IMR-90 (cell line): ENCODE results near the gene TSPEAR. TPM values are rescaled to one million over a fixed set of nuclear protein-coding genes. Genes with fewer than 3 reads are reported as not detected.

Experiments
- ATAC-seq: fragments of 200-7000 bp; cut with Tn5 transposase; 2 replicates; pipeline ENCODE4 v1.9.1; 2020; ENCODE audit warnings: low read depth, mild to moderate bottlenecking, moderate library complexity
- BruUV-seq: library from RNA; stranded (reverse); fragments of 400-500 nt; replicated peaks from 2 replicates; lab custom pipeline; 2021; lab: Mats Ljungman, UMichigan
- CTCF ChIA-PET: fragments of 300-600 bp; formaldehyde crosslinking; extraction: SDS; loops from one replicate; lab custom pipeline; 2021; ENCODE audit warnings: antibody characterized with exemption; lab: Yijun Ruan, JAX
- POLR2A ChIA-PET: fragments of 300-600 bp; sonication (Branson Sonifier 250); formaldehyde crosslinking; loops from one replicate; lab custom pipeline; 2022; ENCODE audit warnings: antibody characterized with exemption; ENCODE audit not compliant: unreplicated experiment; lab: Charles Lee
- DNase-seq: peaks from one replicate; pipeline ENCODE4 v3.0.0; 2013
- H2AFZ ChIP-seq: replicated peaks from 2 replicates; pipeline ENCODE3; 2013; ENCODE audit warnings: low read length, mild to moderate bottlenecking; ENCODE audit not compliant: poor library complexity
- H2AK5ac ChIP-seq: 2 replicates; pipeline ENCODE4 v1.6.1; 2013; ENCODE audit warnings: low read depth, low read length, inconsistent platforms
- H2AK9ac ChIP-seq: replicated peaks from 2 replicates; pipeline ENCODE3; 2013; ENCODE audit warnings: mild to moderate bottlenecking, low read depth, low read length, moderate library complexity; ENCODE audit not compliant: poor library complexity
- H2BK120ac ChIP-seq: 2 replicates; pipeline ENCODE4 v1.6.1; 2013; ENCODE audit warnings: low read depth, low read length, inconsistent platforms
- H2BK15ac ChIP-seq: 3 replicates; pipeline ENCODE4 v1.6.1; 2013; ENCODE audit warnings: low read depth, low read length, inconsistent platforms
- H2BK20ac ChIP-seq: 2 replicates; pipeline ENCODE4 v1.6.1; 2013; ENCODE audit warnings: low read depth, mild to moderate bottlenecking, inconsistent platforms, low read length, moderate library complexity
- H2BK5ac ChIP-seq: 2 replicates; pipeline ENCODE4 v1.6.1; 2013; ENCODE audit warnings: mild to moderate bottlenecking, low read depth, low read length, inconsistent platforms; ENCODE audit not compliant: poor library complexity, severe bottlenecking
- H3K14ac ChIP-seq: replicated peaks from 2 replicates; pipeline ENCODE4 v1.6.1; 2013; ENCODE audit warnings: low read depth, low read length, inconsistent platforms
- H3K18ac ChIP-seq: 2 replicates; pipeline ENCODE4 v1.6.1; 2013; ENCODE audit warnings: low read depth, low read length, control low read depth
- H3K23ac ChIP-seq: 2 replicates; pipeline ENCODE4 v1.6.1; 2013; ENCODE audit warnings: low read depth, low read length, inconsistent platforms
- H3K27ac ChIP-seq: 2 replicates; pipeline ENCODE4 v1.5.1; 2013; ENCODE audit warnings: mild to moderate bottlenecking, control low read depth, low read length; ENCODE audit not compliant: insufficient read depth
- H3K27me3 ChIP-seq: 2 replicates; pipeline ENCODE4 v1.6.1; 2013; ENCODE audit warnings: low read length; ENCODE audit not compliant: control insufficient read depth, insufficient read depth
- H3K36me3 ChIP-seq: 2 replicates; pipeline ENCODE4 v1.6.1; 2013; ENCODE audit warnings: low read length, mixed read lengths; ENCODE audit not compliant: control insufficient read depth, insufficient read depth
- H3K4ac ChIP-seq: 2 replicates; pipeline ENCODE4 v1.6.1; 2013; ENCODE audit warnings: low read depth, low read length, inconsistent platforms
- H3K4me1 ChIP-seq: 2 replicates; pipeline ENCODE4 v1.6.1; 2013; ENCODE audit warnings: low read length, mixed read lengths; ENCODE audit not compliant: control insufficient read depth, insufficient read depth
- H3K4me2 ChIP-seq: 2 replicates; pipeline ENCODE4 v1.6.1; 2013; ENCODE audit warnings: low read depth, mild to moderate bottlenecking, control low read depth, low read length, moderate library complexity
- H3K4me3 ChIP-seq: 2 replicates; pipeline ENCODE4 v1.5.1; 2013; ENCODE audit warnings: low read depth, mild to moderate bottlenecking, control low read depth, low read length, moderate library complexity; ENCODE audit not compliant: insufficient read depth
- H3K56ac ChIP-seq: 2 replicates; pipeline ENCODE4 v1.6.1; 2013; ENCODE audit warnings: low read length, inconsistent platforms; ENCODE audit not compliant: insufficient read depth; ENCODE audit errors: extremely low read depth
- H3K79me1 ChIP-seq, 2 experiments: 2 replicates each; pipeline ENCODE4 v1.6.1; 2013; ENCODE audit warnings: low read length in 2 of 2, inconsistent platforms in 1 of 2, low read depth in 1 of 2
- H3K9ac ChIP-seq: 2 replicates; pipeline ENCODE4 v1.6.1; 2013; ENCODE audit warnings: low read depth, low read length, control low read depth
- H3K9me1 ChIP-seq: 2 replicates; pipeline ENCODE4 v1.6.1; 2013; ENCODE audit warnings: low read length, inconsistent platforms; ENCODE audit not compliant: insufficient read depth
- H3K9me3 ChIP-seq: 2 replicates; pipeline ENCODE4 v1.6.1; 2013; ENCODE audit warnings: low read length; ENCODE audit not compliant: control insufficient read depth, insufficient read depth
- H4K20me1 ChIP-seq: 2 replicates; pipeline ENCODE4 v1.6.1; 2013; ENCODE audit warnings: low read length, inconsistent platforms; ENCODE audit not compliant: insufficient read depth
- H4K5ac ChIP-seq: 2 replicates; pipeline ENCODE4 v1.6.1; 2013; ENCODE audit warnings: mild to moderate bottlenecking, low read depth, low read length, control low read depth
- H4K8ac ChIP-seq, 2 experiments: 2 replicates each; pipeline ENCODE4 v1.6.1; 2013; ENCODE audit warnings: low read depth in 2 of 2, low read length in 2 of 2, control low read depth in 1 of 2, inconsistent platforms in 1 of 2
- H4K91ac ChIP-seq: 2 replicates; pipeline ENCODE4 v1.6.1; 2013; ENCODE audit warnings: low read depth, low read length, inconsistent platforms; ENCODE audit not compliant: insufficient read depth
- BHLHE40 ChIP-seq: fragments of 150-350 bp; IDR thresholded peaks from 2 replicates; pipeline ENCODE4 v1.6.1; 2016; ENCODE audit warnings: mild to moderate bottlenecking, low read depth, low read length
- CEBPB ChIP-seq: IDR thresholded peaks from 2 replicates; pipeline ENCODE4 v1.6.1; 2012; ENCODE audit warnings: low read depth, low read length, improper control_type of control experiment
- CTCF ChIP-seq: conservative IDR thresholded peaks from 2 replicates; pipeline ENCODE4 v1.5.1; 2012; ENCODE audit warnings: mild to moderate bottlenecking, low read depth, low read length, improper control_type of control experiment
- ELK1 ChIP-seq: fragments of 150-350 bp; IDR thresholded peaks from 2 replicates; pipeline ENCODE4 v1.6.1; 2016; ENCODE audit warnings: low read depth, mild to moderate bottlenecking, low read length, moderate library complexity, borderline replicate concordance
- FOS ChIP-seq: fragments of 150-350 bp; IDR thresholded peaks from 2 replicates; pipeline ENCODE4 v1.6.1; 2016; ENCODE audit warnings: low read depth, low read length
- MAFK ChIP-seq: IDR thresholded peaks from 2 replicates; pipeline ENCODE4 v1.6.1; 2012; ENCODE audit warnings: low read depth, low read length, improper control_type of control experiment
- MAZ ChIP-seq: IDR thresholded peaks from 2 replicates; pipeline ENCODE4 v1.6.1; 2012; ENCODE audit warnings: low read depth, mild to moderate bottlenecking, low read length, improper control_type of control experiment, moderate library complexity, borderline replicate concordance
- MXI1 ChIP-seq: IDR thresholded peaks from 2 replicates; pipeline ENCODE4 v1.6.1; 2012; ENCODE audit warnings: low read depth, mild to moderate bottlenecking, low read length, moderate library complexity, borderline replicate concordance
- NFE2L2 ChIP-seq: fragments of 150-350 bp; IDR thresholded peaks from 2 replicates; pipeline ENCODE4 v1.6.1; 2016; ENCODE audit warnings: low read depth, mild to moderate bottlenecking, low read length
- POLR2A ChIP-seq: IDR thresholded peaks from 2 replicates; pipeline ENCODE4 v1.6.1; 2012; ENCODE audit warnings: mild to moderate bottlenecking, low read depth, low read length
- RCOR1 ChIP-seq: IDR thresholded peaks from 2 replicates; pipeline ENCODE4 v1.6.1; 2012; ENCODE audit warnings: mild to moderate bottlenecking, low read length, improper control_type of control experiment; ENCODE audit not compliant: insufficient replicate concordance
- SMC3 ChIP-seq: fragments of 150-350 bp; IDR thresholded peaks from 2 replicates; pipeline ENCODE4 v1.6.1; 2016; ENCODE audit warnings: low read depth, mild to moderate bottlenecking, antibody characterized with exemption, low read length, moderate library complexity
- USF2 ChIP-seq: fragments of 150-350 bp; IDR thresholded peaks from 2 replicates; pipeline ENCODE4 v1.6.1; 2017; ENCODE audit warnings: mild to moderate bottlenecking, antibody characterized with exemption, low read length, low read depth
- WGBS, 2 experiments: methylation state at CpG; one replicate each; pipeline versions ENCODE4 v1.1.5 to v1.1.7; 2013; ENCODE audit warnings: missing lambda C conversion rate in 2 of 2; ENCODE audit not compliant: insufficient read length in 1 of 2; ENCODE audit errors: extremely low coverage in 2 of 2; 5-methylcytosine and 5-hydroxymethylcytosine counted together
- dilution Hi-C: fragments of 300-500 bp; cut with HindIII; formaldehyde crosslinking; loops from one replicate; pipeline ENCODE4 v1.14.3; 2018; ENCODE audit warnings: low sequenced_read_pairs; ENCODE audit not compliant: unreplicated experiment
- in situ Hi-C: fragments of 300-500 bp; cut with MboI; formaldehyde crosslinking; loops from 3 replicates; pipeline ENCODE4 v1.14.3; 2019; ENCODE audit warnings: low sequenced_read_pairs, inconsistent platforms, mixed read lengths
- intact Hi-C: fragments of 100-400 bp; cut with micrococcal nuclease; formaldehyde crosslinking; loops from 2 replicates; pipeline ENCODE4 v1.10.0; 2022
- polyA plus RNA-seq, 3 experiments: library from polyadenylated mRNA; depleted of rRNA; stranded (reverse); fragments of >200 nt; gene quantifications; 2 replicates each; pipeline ENCODE4 v1.2.3, GENCODE V29; 2012; ENCODE audit warnings: low replicate concordance in 1 of 3
- total RNA-seq: library from RNA; depleted of rRNA; stranded (reverse); fragments of >200 nt; gene quantifications from 2 replicates; pipeline ENCODE4 v1.2.3, GENCODE V29; 2012

Gene TSPEAR
- total and polyA plus RNA-seq, 2 of the 4 experiments (the other 2 are of a cell fraction): not detected

DNA sequence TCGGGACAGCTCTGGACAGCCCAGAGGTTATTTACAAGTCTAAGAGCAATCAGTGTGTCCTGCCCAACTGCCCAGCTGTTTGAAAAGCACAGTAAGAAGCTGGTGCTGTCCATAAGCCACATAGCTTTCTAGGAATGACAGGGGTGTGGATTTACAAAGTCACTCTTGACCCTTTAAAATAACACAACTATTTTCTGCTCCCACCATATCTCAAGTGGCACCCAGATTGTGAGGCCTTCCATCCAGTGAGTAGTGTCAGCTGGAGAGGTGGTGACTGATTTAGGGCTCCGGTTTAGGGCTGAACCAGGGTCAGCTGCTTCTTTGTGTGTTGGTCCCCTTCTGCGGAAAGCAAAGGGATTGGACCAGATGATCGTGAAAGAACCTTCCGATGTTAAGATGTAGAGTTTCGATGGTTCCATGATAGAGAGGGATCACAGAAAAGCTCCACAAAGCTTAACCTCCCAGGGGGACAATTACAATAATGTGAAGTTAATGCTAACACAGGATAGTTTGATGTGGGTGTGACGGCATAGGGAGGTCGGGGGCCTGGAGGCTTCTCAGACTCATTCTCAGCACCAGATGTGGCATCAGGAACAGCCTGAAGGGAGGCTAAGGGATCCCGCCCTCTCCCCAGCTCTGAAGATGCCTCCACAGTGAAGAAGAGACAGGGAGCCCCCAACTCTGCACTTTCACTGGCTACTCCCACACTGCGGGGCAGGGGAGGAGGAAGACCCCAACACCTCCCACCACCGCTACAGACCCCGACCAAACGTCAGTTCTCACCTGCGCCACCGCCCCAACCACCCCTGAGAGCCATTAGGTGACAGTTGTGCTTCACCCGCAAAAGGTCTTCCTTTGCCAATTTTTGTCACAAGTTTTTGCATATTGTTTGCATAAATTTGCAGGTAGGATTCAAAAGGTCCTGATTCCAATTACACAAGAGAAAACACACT lies 215.5 kb downstream of the TSPEAR start:
- H4K5ac ChIP-seq: no peak overlapping the region
- ChIA-PET CTCF (no interaction called here), POLR2A (no interaction called here)
- intact Hi-C loops: no loop called here
- no peaks in the 10 kb centered on the region for H3K4me1 ChIP-seq
- H2AK5ac ChIP-seq: no peak overlapping the region
- no peak overlapping the region for H2AK9ac ChIP-seq
- H3K79me1 ChIP-seq: no peaks in the 10 kb centered on the region
- H3K4me2 ChIP-seq: no peak overlapping the region
- in situ Hi-C loops: no loop called here
- peaks cover 26% of the 10 kb centered on the region for H3K27me3 ChIP-seq
- no peak overlapping the region for H3K56ac ChIP-seq
- H3K9me3 ChIP-seq: peaks cover 24% of the 10 kb centered on the region
- no peaks in the 10 kb centered on the region for H3K36me3 ChIP-seq
- dilution Hi-C loops: no loop called here
- no peak overlapping the region for H4K91ac ChIP-seq
- H2BK15ac ChIP-seq: no peak overlapping the region
- no peak overlapping the region for H3K4ac ChIP-seq
- no peak overlapping the region for H3K14ac ChIP-seq
- no peak overlapping the region for H2BK120ac ChIP-seq
- H2AFZ ChIP-seq: no peak overlapping the region
- no peak overlapping the region for H4K8ac ChIP-seq
- no peak overlapping the region for H2BK20ac ChIP-seq
- no peak overlapping the region for H3K9ac ChIP-seq
- no peak overlapping the region for H3K18ac ChIP-seq
- no peaks in the 10 kb centered on the region for H4K20me1 ChIP-seq
- TF ChIP-seq POLR2A (no peak), ELK1 (no peak), CTCF (no peak), MXI1 (no peak), MAZ (no peak), RCOR1 (no peak), BHLHE40 (no peak), USF2 (no peak), SMC3 (no peak), MAFK (no peak), CEBPB (no peak), FOS (no peak), NFE2L2 (no peak)
- 50% methylated on average over 1 of the region's 16 CpGs; no CpG with 5 or more reads in 1 of the 2 experiments for WGBS, 2 experiments
- DNase-seq: no peak
- no peaks in the 10 kb centered on the region for H3K9me1 ChIP-seq
- no peak overlapping the region for H3K4me3 ChIP-seq
- no peak overlapping the region for H3K23ac ChIP-seq
- no peak for ATAC-seq
- H3K27ac ChIP-seq: no peak overlapping the region
- no peak overlapping the region for H2BK5ac ChIP-seq
- no TSS peak for BruUV-seq
